H1 (cell line): ENCODE data around the gene IGFBP6. TPM values are rescaled to one million over a fixed set of nuclear protein-coding genes. Genes with fewer than 3 reads are reported as not detected.
A peak's percentile ranks its signal among the peaks of the same experiment; 100 is the strongest.

ENCODE experiments used
- CTCF ChIA-PET: fragments of 300-600 bp; sonication (Branson Sonifier 250); formaldehyde crosslinking; loops from one replicate; lab custom pipeline; 2021; ENCODE audit not compliant: partially characterized antibody; lab: Charles Lee
- POLR2A ChIA-PET: fragments of 300-600 bp; sonication (Branson Sonifier 250); formaldehyde crosslinking; loops from one replicate; lab custom pipeline; 2021; ENCODE audit warnings: inconsistent platforms; ENCODE audit not compliant: partially characterized antibody; lab: Charles Lee
- DNase-seq, 2 experiments: peaks; one replicate each; pipeline versions ENCODE4 v3.0.0 to v3.0.0-alpha.2; 2010 to 2022; ENCODE audit warnings: low spot score in 2 of 2, low read depth in 1 of 2, mixed read lengths in 1 of 2
- FAIRE-seq: peaks from 2 replicates; lab custom pipeline; 2011; peaks lifted over from hg19 to GRCh38; lab: Jason Lieb, UNC
- H2AFZ ChIP-seq: 2 replicates; pipeline ENCODE4 v1.8.1; 2012; ENCODE audit warnings: low read length, inconsistent platforms
- H2AK5ac ChIP-seq: 2 replicates; pipeline ENCODE4 v1.6.1; 2013; ENCODE audit warnings: low read depth, low read length
- H2BK120ac ChIP-seq: replicated peaks from 2 replicates; pipeline ENCODE3; 2013; ENCODE audit warnings: low read depth, low read length, inconsistent platforms
- H2BK12ac ChIP-seq: 2 replicates; pipeline ENCODE4 v1.6.1; 2013; ENCODE audit warnings: low read depth, low read length
- H2BK15ac ChIP-seq: 2 replicates; pipeline ENCODE4 v1.6.1; 2013; ENCODE audit warnings: low read length
- H2BK20ac ChIP-seq: 2 replicates; pipeline ENCODE4 v1.6.1; 2013; ENCODE audit warnings: low read length
- H2BK5ac ChIP-seq: 2 replicates; pipeline ENCODE4 v1.6.1; 2013; ENCODE audit warnings: low read depth, low read length
- H3K14ac ChIP-seq: 2 replicates; pipeline ENCODE4 v1.6.1; 2013; ENCODE audit warnings: inconsistent platforms; ENCODE audit not compliant: insufficient read length
- H3K18ac ChIP-seq: 2 replicates; pipeline ENCODE4 v1.6.1; 2013; ENCODE audit warnings: low read length; ENCODE audit errors: extremely low read depth
- H3K23ac ChIP-seq: 2 replicates; pipeline ENCODE4 v1.6.1; 2013; ENCODE audit warnings: inconsistent platforms; ENCODE audit not compliant: insufficient read length
- H3K23me2 ChIP-seq: 2 replicates; pipeline ENCODE4 v1.6.1; 2013; ENCODE audit warnings: low read depth, low read length
- H3K27ac ChIP-seq: 2 replicates; pipeline ENCODE4 v1.6.1; 2011; ENCODE audit warnings: low read depth, low read length, inconsistent platforms
- H3K27me3 ChIP-seq, 4 experiments: replicated peaks in 1 of 4; 1 replicate in 1 of 4; 2 replicates in 3 of 4; pipeline versions ENCODE4 v1.6.1 to v1.8.1; 2011 to 2013; ENCODE audit warnings: low read length in 3 of 4, mild to moderate bottlenecking in 3 of 4, inconsistent platforms in 2 of 4, mixed read lengths in 2 of 4, moderate library complexity in 1 of 4; ENCODE audit not compliant: control insufficient read depth in 3 of 4, insufficient read depth in 3 of 4; ENCODE audit errors: extremely low read depth in 1 of 4
- H3K36me3 ChIP-seq, 4 experiments: 2 replicates each; pipeline versions ENCODE4 v1.6.1 to v1.8.1; 2011 to 2013; ENCODE audit warnings: mild to moderate bottlenecking in 4 of 4, low read length in 3 of 4, moderate library complexity in 2 of 4, control low read depth in 1 of 4, inconsistent platforms in 1 of 4; ENCODE audit not compliant: insufficient read depth in 4 of 4, control insufficient read depth in 2 of 4
- H3K4ac ChIP-seq: replicated peaks from 2 replicates; pipeline ENCODE3; 2013; ENCODE audit warnings: low read length, low read depth, mixed read lengths, inconsistent platforms; ENCODE audit not compliant: insufficient read length
- H3K4me1 ChIP-seq, 4 experiments: replicated peaks in 1 of 4; 1 replicate in 1 of 4; 2 replicates in 3 of 4; pipeline versions ENCODE4 v1.6.1 to v1.8.1; 2011 to 2013; ENCODE audit warnings: low read length in 3 of 4, inconsistent platforms in 2 of 4, mixed read lengths in 1 of 4; ENCODE audit not compliant: insufficient read depth in 4 of 4, control insufficient read depth in 3 of 4
- H3K4me2 ChIP-seq, 2 experiments: 2 replicates each; pipeline versions ENCODE4 v1.6.1 to v1.8.1; 2011 to 2013; ENCODE audit warnings: low read depth in 2 of 2, low read length in 2 of 2, control low read depth in 1 of 2, inconsistent platforms in 1 of 2, mild to moderate bottlenecking in 1 of 2; ENCODE audit not compliant: insufficient read depth in 1 of 2
- H3K4me3 ChIP-seq, 4 experiments: fragments of 200-600, 300-600 bp in 1 of 4; sonication (generic), shearing (Covaris generic), sonication (Bioruptor Twin) in 1 of 4; 2 replicates each; pipeline versions ENCODE4 v1.5.1 to v1.8.1; 2011 to 2016; ENCODE audit warnings: low read length in 4 of 4, low read depth in 3 of 4, control low read depth in 2 of 4, inconsistent platforms in 2 of 4, mild to moderate bottlenecking in 2 of 4, mixed read lengths in 1 of 4, moderate library complexity in 1 of 4; ENCODE audit not compliant: insufficient read depth in 2 of 4; ENCODE audit errors: extremely low read depth in 1 of 4
- H3K56ac ChIP-seq: replicated peaks from 2 replicates; pipeline ENCODE3; 2013; ENCODE audit warnings: low read depth, mild to moderate bottlenecking, mixed read lengths, low read length, inconsistent platforms; ENCODE audit not compliant: insufficient read length
- H3K79me1 ChIP-seq: 2 replicates; pipeline ENCODE4 v1.6.1; 2013; ENCODE audit warnings: low read depth, low read length, control low read depth
- H3K79me2 ChIP-seq, 2 experiments: 2 replicates each; pipeline versions ENCODE4 v1.6.1 to v1.8.1; 2012 to 2013; ENCODE audit warnings: low read length in 2 of 2, mild to moderate bottlenecking in 2 of 2, inconsistent platforms in 1 of 2; ENCODE audit not compliant: insufficient read depth in 2 of 2, control insufficient read depth in 1 of 2
- H3K9ac ChIP-seq, 4 experiments: replicated peaks in 1 of 4; 1 replicate in 1 of 4; 2 replicates in 3 of 4; pipeline versions ENCODE4 v1.6.1 to v1.8.1; 2011 to 2013; ENCODE audit warnings: low read depth in 3 of 4, low read length in 3 of 4, control low read depth in 2 of 4, mild to moderate bottlenecking in 2 of 4, moderate library complexity in 2 of 4, inconsistent platforms in 1 of 4; ENCODE audit errors: extremely low read depth in 1 of 4
- H3K9me3 ChIP-seq, 2 experiments: 2 replicates each; pipeline versions ENCODE4 v1.6.1 to v1.8.1; 2012 to 2013; ENCODE audit warnings: mild to moderate bottlenecking in 2 of 2, moderate library complexity in 2 of 2, control low read depth in 1 of 2, inconsistent platforms in 1 of 2, low read depth in 1 of 2, low read length in 1 of 2, mixed read lengths in 1 of 2; ENCODE audit not compliant: insufficient read depth in 2 of 2
- H4K20me1 ChIP-seq, 2 experiments: replicated peaks in 1 of 2; 2 replicates each; pipeline versions ENCODE3 to v1.8.1; 2011 to 2013; ENCODE audit warnings: inconsistent platforms in 2 of 2, low read length in 2 of 2, mild to moderate bottlenecking in 1 of 2; ENCODE audit not compliant: insufficient read depth in 2 of 2, control insufficient read depth in 1 of 2
- H4K5ac ChIP-seq: 2 replicates; pipeline ENCODE4 v1.6.1; 2013; ENCODE audit warnings: low read length, low read depth, mixed read lengths, inconsistent platforms; ENCODE audit not compliant: insufficient read length
- H4K8ac ChIP-seq: 2 replicates; pipeline ENCODE4 v1.8.0; 2013; ENCODE audit warnings: mild to moderate bottlenecking, moderate library complexity, low read length, inconsistent platforms; ENCODE audit not compliant: insufficient read depth; ENCODE audit errors: extremely low read depth
- H4K91ac ChIP-seq: replicated peaks from 2 replicates; pipeline ENCODE3; 2013; ENCODE audit warnings: low read length, mixed read lengths, inconsistent platforms; ENCODE audit not compliant: insufficient read length
- ATF2 ChIP-seq: IDR thresholded peaks from 2 replicates; pipeline ENCODE4 v1.6.1; 2012; ENCODE audit warnings: low read length, inconsistent platforms
- HDAC6 ChIP-seq: IDR thresholded peaks from one replicate; pipeline ENCODE4 v1.7.1; 2012; ENCODE audit warnings: low read depth, mild to moderate bottlenecking, inconsistent platforms, low read length, moderate library complexity
- MAX ChIP-seq: IDR thresholded peaks from 2 replicates; pipeline ENCODE4 v1.6.1; 2012; ENCODE audit warnings: inconsistent platforms
- POU5F1 ChIP-seq: IDR thresholded peaks from 2 replicates; pipeline ENCODE4 v1.6.1; 2011; ENCODE audit warnings: low read depth, mild to moderate bottlenecking, low read length, moderate library complexity
- RXRA ChIP-seq: IDR thresholded peaks from 2 replicates; pipeline ENCODE4 v1.6.1; 2011; ENCODE audit warnings: low read depth, mild to moderate bottlenecking, low read length, moderate library complexity; ENCODE audit not compliant: insufficient read depth
- SAP30 ChIP-seq: fragments of 300-600 bp; sonication (generic); IDR thresholded peaks from 2 replicates; pipeline ENCODE4 v1.7.1; 2012; ENCODE audit warnings: low read length, moderate library complexity, mild to moderate bottlenecking, inconsistent platforms; ENCODE audit not compliant: insufficient read depth, insufficient replicate concordance
- SP1 ChIP-seq: IDR thresholded peaks from 2 replicates; pipeline ENCODE4 v1.6.1; 2011; ENCODE audit warnings: low read depth, low read length
- SP2 ChIP-seq: IDR thresholded peaks from 2 replicates; pipeline ENCODE4 v1.6.1; 2012; ENCODE audit warnings: mild to moderate bottlenecking, low read length, inconsistent platforms
- TCF12 ChIP-seq: IDR thresholded peaks from 2 replicates; pipeline ENCODE4 v1.6.1; 2011; ENCODE audit warnings: low read depth, mild to moderate bottlenecking, low read length
- TEAD4 ChIP-seq: IDR thresholded peaks from 2 replicates; pipeline ENCODE4 v1.6.1; 2012; ENCODE audit warnings: low read depth, low read length, inconsistent platforms, mixed read lengths
- USF2 ChIP-seq: IDR thresholded peaks from 2 replicates; pipeline ENCODE4 v1.6.1; 2011; ENCODE audit warnings: low read length, improper control_type of control experiment
- WGBS, 2 experiments: shearing (Covaris generic) in 1 of 2; methylation state at CpG; one replicate each; pipeline versions ENCODE4 v1.1.6 to v1.1.7; 2013 to 2015; ENCODE audit warnings: low lambda C conversion rate in 2 of 2, mixed read lengths in 2 of 2, inconsistent platforms in 1 of 2, low coverage in 1 of 2, missing lambda C conversion rate in 1 of 2; ENCODE audit not compliant: insufficient replicate concordance in 2 of 2, insufficient coverage in 1 of 2, insufficient read length in 1 of 2; ENCODE audit errors: extremely low coverage in 1 of 2, missing lambda C conversion rate in 1 of 2; 5-methylcytosine and 5-hydroxymethylcytosine counted together
- polyA plus RNA-seq, 7 experiments: library from polyadenylated mRNA; depleted of rRNA in 3 of 7; stranded (reverse) in 5 of 7; unstranded in 2 of 7; fragments of >200 nt in 5 of 7; fragments of 200-250 nt in 2 of 7; gene quantifications; 1 replicate in 5 of 7; 2 replicates in 1 of 7; 4 replicates in 1 of 7; pipeline versions ENCODE4 v1.2.1 to v1.2.3, GENCODE V29; 2011 to 2013; ENCODE audit warnings: missing spikeins in 2 of 7, mixed read lengths in 2 of 7
- total RNA-seq: library from RNA; stranded (reverse); fragmentation: NEBNext Ultra II Directional; extraction: Animal tissue kit (Norgen Biotek cat#: 25700); gene quantifications from 2 replicates; pipeline ENCODE4 v1.2.1, GENCODE V29; 2021

Gene IGFBP6
- total and polyA plus RNA-seq, 2 of the 8 experiments (the other 6 are each of a cell fraction or from before 2014, with no cell fraction given) = 13.7 to 14.7 TPM

- H3K4me2 ChIP-seq = no peak overlapping the region
- H3K79me1 ChIP-seq = no peaks in the 10 kb centered on the region
- no peak overlapping the region for H3K23ac ChIP-seq
- peaks cover 4 to 5% (median 5%) of the 10 kb centered on the region in 4 experiments; a peak in 6 of 7 replicates for H3K4me1 ChIP-seq
- peak overlapping the region; percentile 20 for H3K14ac ChIP-seq
- H2AFZ ChIP-seq = no peak overlapping the region
- H2BK5ac ChIP-seq = no peak overlapping the region
- H2BK120ac ChIP-seq = no peak overlapping the region
- no peak overlapping the region for H4K8ac ChIP-seq
- H3K4ac ChIP-seq = no peak overlapping the region
- no peak overlapping the region for H3K4me3 ChIP-seq
- DNase-seq = no peak
- ChIA-PET CTCF (interaction anchor here (0.6 to 19.1 kb wide), 10 partner anchors 10 to 137 kb away, joined by 3 to 531 read pairs (median 4); partner anchors contain the start of gene SPRYD3), POLR2A (interaction anchor here (0.8 to 1.8 kb wide), 3 partner anchors 10 to 26 kb away, joined by 3 to 4 read pairs (median 4); no protein-coding TSS in a partner anchor)
- no peaks in the 10 kb centered on the region for H3K79me2 ChIP-seq
- H2AK5ac ChIP-seq = no peak overlapping the region
- no peak overlapping the region for H3K56ac ChIP-seq
- no peak overlapping the region for H2BK15ac ChIP-seq
- H3K9me3 ChIP-seq = no peaks in the 10 kb centered on the region
- 95% methylated on average over 3 of the region's 3 CpGs; no CpG with 5 or more reads in 1 of the 2 experiments for WGBS, 2 experiments
- H3K23me2 ChIP-seq = peaks cover 2% of the 10 kb centered on the region; the same call in 1 of the 2 replicates
- no peaks in the 10 kb centered on the region for H3K36me3 ChIP-seq
- no peak overlapping the region for H3K18ac ChIP-seq
- H4K20me1 ChIP-seq = no peaks in the 10 kb centered on the region
- no peak for FAIRE-seq
- H4K5ac ChIP-seq = no peak overlapping the region
- no peak overlapping the region for H3K27ac ChIP-seq
- H3K9ac ChIP-seq = no peak overlapping the region
- peaks cover 0 to 5% (median 3%) of the 10 kb centered on the region in 4 experiments; a peak in 4 of 7 replicates for H3K27me3 ChIP-seq
- H2BK20ac ChIP-seq = no peak overlapping the region
- no peak overlapping the region for H2BK12ac ChIP-seq
- H4K91ac ChIP-seq = no peak overlapping the region
- TF ChIP-seq TEAD4 (no peak), TCF12 (no peak), USF2 (no peak), HDAC6 (no peak), POU5F1 (no peak), SP1 (no peak), RXRA (no peak), ATF2 (no peak), SAP30 (no peak), SP2 (no peak), MAX (no peak)
These were observed 6.4 kb downstream of the IGFBP6 start for GRCh38 chr12:53103860-53104305.
